CD4-positive, alpha-beta T cell treated with Interleukin-21 for 1 hour (primary cell): ENCODE data around the gene TMEM207.

ENCODE experiments used
- DNase-seq: peaks from one replicate; pipeline ENCODE4 v3.0.0-alpha.2; 2020

The TMEM207 gene

DNA sequence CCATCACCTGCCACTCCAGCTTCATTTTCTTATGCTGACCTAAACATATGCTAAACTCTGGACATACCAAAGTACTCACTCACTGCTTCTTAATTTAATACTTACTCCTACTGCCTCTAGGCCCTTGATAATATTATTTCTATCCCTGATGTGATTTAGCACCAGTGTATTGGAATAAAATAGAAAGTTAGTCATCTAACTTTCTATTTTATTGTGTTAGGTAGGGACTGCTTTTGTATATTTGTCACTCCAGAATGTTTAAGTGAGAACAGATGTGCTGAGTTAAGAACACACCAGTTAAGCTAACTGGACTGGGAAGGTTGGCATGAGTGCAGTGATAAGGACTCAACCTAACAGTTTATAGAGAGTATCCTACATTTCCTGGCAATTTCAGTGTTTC, 68.3 kb downstream of the TMEM207 start:
- no peak for DNase-seq

DNA sequence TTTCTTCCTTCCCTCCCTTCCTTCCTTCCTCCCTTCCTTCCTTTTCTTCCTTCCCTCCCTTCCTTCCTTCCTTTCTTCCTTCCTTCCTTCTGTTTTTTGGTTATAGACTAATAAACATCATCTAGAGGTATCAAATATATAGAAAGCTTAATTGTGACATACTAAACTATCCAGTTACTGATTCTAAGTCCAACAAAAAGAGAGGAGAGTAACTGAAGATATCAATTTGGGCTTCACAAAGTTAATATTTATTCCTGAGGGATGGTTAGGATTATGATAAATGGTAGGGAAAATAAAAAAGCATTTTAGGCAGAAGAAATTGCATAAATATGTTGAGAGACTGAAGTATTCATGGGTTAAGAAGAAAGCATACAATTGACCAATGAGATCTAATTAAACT, 69.5 kb downstream of the TMEM207 start:
- DNase-seq, result no peak
